Measurements from ENCODE around the gene ZNF362.

DNA sequence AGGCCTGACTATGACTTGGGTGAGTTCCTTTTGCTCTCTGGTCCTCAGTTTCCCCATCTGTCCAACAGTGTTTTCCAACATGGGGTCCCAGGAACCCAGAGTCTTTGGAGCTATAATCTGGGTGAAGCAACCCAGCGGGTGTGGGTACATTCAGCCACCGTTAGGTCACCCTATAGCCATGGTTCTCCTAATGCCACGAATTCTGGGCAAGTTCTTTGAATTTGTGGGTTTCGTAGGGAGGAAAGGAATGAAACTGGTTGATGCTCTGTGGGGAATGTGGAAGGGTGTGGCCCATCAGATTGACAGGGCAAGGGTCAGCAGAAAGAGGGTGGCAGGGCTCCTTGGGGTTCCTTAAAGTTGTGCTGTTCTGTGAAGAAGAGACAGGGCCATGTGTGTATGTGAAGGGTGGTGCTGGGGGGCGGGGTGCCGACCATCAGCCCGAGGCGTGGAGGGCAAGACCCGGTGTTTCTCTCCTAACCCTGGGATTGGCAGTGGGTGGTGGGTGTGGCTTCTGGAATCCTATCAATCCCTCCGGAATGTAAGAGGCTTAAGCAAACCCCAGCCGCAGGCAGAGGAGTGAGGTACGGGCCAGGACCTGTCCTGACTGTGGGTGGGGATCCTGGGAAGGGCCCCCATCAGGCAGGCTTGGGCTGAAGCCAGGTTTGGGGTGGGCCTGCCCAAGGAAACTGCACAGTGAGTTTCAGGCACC, 35.5 kb upstream of the ZNF362 start:
- TF ChIP-seq YY1 (IDR thresholded peaks at IDR 0.05; ENCODE audit: insufficient read depth, insufficient read length) = no peak
- TF ChIP-seq ZNF274 (IDR thresholded peaks at IDR 0.05; ENCODE audit: low read depth, low read length) = no peak

Measured in NT2/D1 (cell line).